Measurements from ENCODE around the gene CBLN3.

- TF ChIP-seq EZH2 (IDR thresholded peaks at IDR 0.05) (no peak), POLR2AphosphoS5 (IDR thresholded peaks at IDR 0.05; ENCODE audit: borderline replicate concordance, low read depth, low read length) (no peak), FOXP2 (optimal IDR thresholded peaks at IDR 0.05; ENCODE audit: control extremely low read depth, extremely low read length, insufficient read depth) (no peak)
Observed at GRCh38 chr14:24463017-24463883, 33.8 kb upstream of the CBLN3 start.

Measured in SK-N-MC (cell line).